ENCODE results near the gene MEIS3. TPM values are rescaled to one million over a fixed set of nuclear protein-coding genes. Genes with fewer than 3 reads are reported as not detected.
A peak's percentile ranks its signal among the peaks of the same experiment; 100 is the strongest.

Gene MEIS3
- total and polyA plus RNA-seq, 2 donors (not counting 1 experiment from before 2014, with no cell fraction given): 30.5 to 57.8 TPM

- H3K27me3 ChIP-seq (ENCODE audit: control insufficient read depth, insufficient read depth, low read length): peaks cover 67% of the 10 kb centered on the region
- H3K9me3 ChIP-seq (ENCODE audit: control insufficient read depth, insufficient read depth, low read depth, low read length): no peaks in the 10 kb centered on the region
- no peak overlapping the region for H3K4me2 ChIP-seq (ENCODE audit: extremely low read depth, insufficient read depth, low read length)
- no peaks in the 10 kb centered on the region for H3K79me2 ChIP-seq (ENCODE audit: control insufficient read depth, insufficient read depth, low read length)
- no peaks in the 10 kb centered on the region for H4K20me1 ChIP-seq (ENCODE audit: control insufficient read depth, extremely low read depth, insufficient read depth, low read length)
- TF ChIP-seq CTCF (conservative IDR thresholded peaks at IDR 0.05 in 1 of 2, IDR thresholded peaks at IDR 0.05 in 1 of 2; ENCODE audit: low read depth in 1 of 2, low read length in 2 of 2): no peak
- no peak for TF ChIP-seq EZH2 (IDR thresholded peaks at IDR 0.05; ENCODE audit: low read length, missing control alignments)
- no peak for DNase-seq (ENCODE audit: low read depth in 2 of 2)
- no peaks in the 10 kb centered on the region for H3K36me3 ChIP-seq (ENCODE audit: control insufficient read depth, insufficient read depth, low read length)
- no peak overlapping the region for H2AFZ ChIP-seq (ENCODE audit: low read length)
- H3K27ac ChIP-seq (ENCODE audit: insufficient read depth, low read length): no peak overlapping the region
- no peak overlapping the region for H3K9ac ChIP-seq (ENCODE audit: insufficient read depth, low read length)
- H3K4me1 ChIP-seq (ENCODE audit: control insufficient read depth, extremely low read depth, insufficient read depth, low read length): no peaks in the 10 kb centered on the region
- no peak overlapping the region for H3K4me3 ChIP-seq (replicated peaks in 1 of 4; ENCODE audit: control extremely low read depth in 1 of 4, insufficient read depth in 1 of 4, low read depth in 3 of 4, low read length in 4 of 4)
These were observed 27.5 kb upstream of the MEIS3 start for GRCh38 chr19:47446534-47447469.

GRCh38 chr19:47445937-47446402 is 26.6 kb upstream of the MEIS3 start:
- no peak overlapping the region for H3K27ac ChIP-seq (ENCODE audit: insufficient read depth, low read length)
- H3K27me3 ChIP-seq (ENCODE audit: control insufficient read depth, insufficient read depth, low read length): peaks cover 67% of the 10 kb centered on the region
- H3K4me3 ChIP-seq (replicated peaks in 1 of 4; ENCODE audit: control extremely low read depth in 1 of 4, insufficient read depth in 1 of 4, low read depth in 3 of 4, low read length in 4 of 4): no peak overlapping the region
- no peak for DNase-seq (ENCODE audit: low read depth in 2 of 2)
- H2AFZ ChIP-seq (ENCODE audit: low read length): no peak overlapping the region
- TF ChIP-seq CTCF (conservative IDR thresholded peaks at IDR 0.05 in 1 of 2, IDR thresholded peaks at IDR 0.05 in 1 of 2; ENCODE audit: low read depth in 1 of 2, low read length in 2 of 2) (no peak), EZH2 (IDR thresholded peaks at IDR 0.05; ENCODE audit: low read length, missing control alignments) (peak; percentile 60)
- no peaks in the 10 kb centered on the region for H3K36me3 ChIP-seq (ENCODE audit: control insufficient read depth, insufficient read depth, low read length)
- H3K4me2 ChIP-seq (ENCODE audit: extremely low read depth, insufficient read depth, low read length): no peak overlapping the region
- no peaks in the 10 kb centered on the region for H3K4me1 ChIP-seq (ENCODE audit: control insufficient read depth, extremely low read depth, insufficient read depth, low read length)
- H3K9me3 ChIP-seq (ENCODE audit: control insufficient read depth, insufficient read depth, low read depth, low read length): no peaks in the 10 kb centered on the region
- H3K79me2 ChIP-seq (ENCODE audit: control insufficient read depth, insufficient read depth, low read length): no peaks in the 10 kb centered on the region
- no peak overlapping the region for H3K9ac ChIP-seq (ENCODE audit: insufficient read depth, low read length)
- H4K20me1 ChIP-seq (ENCODE audit: control insufficient read depth, extremely low read depth, insufficient read depth, low read length): no peaks in the 10 kb centered on the region

- Histone ChIP-seq H4K20me1 (ENCODE audit: control insufficient read depth, extremely low read depth, insufficient read depth, low read length) (no peaks in the 10 kb centered on the region), H3K27ac (ENCODE audit: insufficient read depth, low read length) (no peak overlapping the region), H3K27me3 (ENCODE audit: control insufficient read depth, insufficient read depth, low read length) (peaks cover 67% of the 10 kb centered on the region), H3K9ac (ENCODE audit: insufficient read depth, low read length) (no peak overlapping the region), H3K79me2 (ENCODE audit: control insufficient read depth, insufficient read depth, low read length) (no peaks in the 10 kb centered on the region), H3K36me3 (ENCODE audit: control insufficient read depth, insufficient read depth, low read length) (no peaks in the 10 kb centered on the region), H2AFZ (ENCODE audit: low read length) (no peak overlapping the region), H3K4me2 (ENCODE audit: extremely low read depth, insufficient read depth, low read length) (no peak overlapping the region), H3K4me1 (ENCODE audit: control insufficient read depth, extremely low read depth, insufficient read depth, low read length) (no peaks in the 10 kb centered on the region), H3K4me3 (replicated peaks in 1 of 4; ENCODE audit: control extremely low read depth in 1 of 4, insufficient read depth in 1 of 4, low read depth in 3 of 4, low read length in 4 of 4) (no peak overlapping the region), H3K9me3 (ENCODE audit: control insufficient read depth, insufficient read depth, low read depth, low read length) (no peaks in the 10 kb centered on the region)
- no peak for TF ChIP-seq CTCF (conservative IDR thresholded peaks at IDR 0.05 in 1 of 2, IDR thresholded peaks at IDR 0.05 in 1 of 2; ENCODE audit: low read depth in 1 of 2, low read length in 2 of 2)
- no peak for TF ChIP-seq EZH2 (IDR thresholded peaks at IDR 0.05; ENCODE audit: low read length, missing control alignments)
- DNase-seq (ENCODE audit: low read depth in 2 of 2): no peak
These were observed 26.2 kb upstream of the MEIS3 start for GRCh38 chr19:47445527-47445926.
